K562 (cell line): Measurements from ENCODE around the gene COX6B1. TPM values are rescaled to one million over a fixed set of nuclear protein-coding genes. Genes with fewer than 3 reads are reported as not detected.

Source experiments
- L3MBTL2 ChIP-seq: fragments of 450-650 bp; IDR thresholded peaks from 2 replicates; pipeline ENCODE4 v1.6.1; 2016; ENCODE audit warnings: mild to moderate bottlenecking, moderate library complexity
- PHB ChIP-seq: fragments of 250-450 bp; sonication (Bioruptor Pico); IDR thresholded peaks from 2 replicates; pipeline ENCODE4 v1.5.0; 2021
- PYGO2 ChIP-seq: fragments of 450-650 bp; IDR thresholded peaks from 2 replicates; pipeline ENCODE4 v1.6.1; 2016; ENCODE audit warnings: mild to moderate bottlenecking, missing genetic modification characterization, moderate library complexity, missing compliant biosample characterization
- RFX1 ChIP-seq: fragments of 450-650 bp; IDR thresholded peaks from 2 replicates; pipeline ENCODE4 v1.6.1; 2016; ENCODE audit warnings: mild to moderate bottlenecking, moderate library complexity
- ZFP30 ChIP-seq: fragments of 250-450 bp; sonication (Bioruptor Pico); IDR thresholded peaks from 2 replicates; pipeline ENCODE4 v1.8.0; 2022; ENCODE audit warnings: moderate library complexity, mild to moderate bottlenecking, inconsistent platforms, borderline replicate concordance
- ZKSCAN3 ChIP-seq: fragments of 250-450 bp; sonication (Bioruptor Pico); IDR thresholded peaks from 2 replicates; pipeline ENCODE4 v1.4.0; 2020
- ZNF507 ChIP-seq: conservative IDR thresholded peaks from 2 replicates; pipeline ENCODE4 v1.6.1; 2017; ENCODE audit warnings: missing genetic modification characterization, missing compliant biosample characterization
- polyA plus RNA-seq, 8 experiments: library from polyadenylated mRNA; depleted of rRNA in 4 of 8; stranded (reverse) in 5 of 8; unstranded in 3 of 8; fragments of >200 nt; fragmentation: Nextera tagmentation in 2 of 8; fragmentation: Illumina TruSeq in 1 of 8; extraction: Ambion mirVana in 2 of 8; extraction: Trizol in 1 of 8; gene quantifications; 2 replicates each; pipeline versions ENCODE4 v1.2.1 to v1.2.3, GENCODE V29; 2011 to 2014; ENCODE audit warnings: inconsistent platforms in 1 of 8, missing spikeins in 1 of 8
- total RNA-seq, 7 experiments: library from RNA; depleted of rRNA in 6 of 7; stranded (reverse); fragments of >200 nt in 6 of 7; fragmentation: Illumina TruSeq in 2 of 7; extraction: Trizol in 2 of 7; gene quantifications; 2 replicates each; pipeline versions ENCODE4 v1.2.1 to v1.2.3, GENCODE V29; 2011 to 2021; ENCODE audit warnings: low replicate concordance in 1 of 7
- TF ChIP-seq, protein P1 (sequence below): fragments of 200-800 bp; sonication (Bioruptor generic); IDR thresholded peaks from 2 replicates; pipeline ENCODE4 v1.6.1; 2017; ENCODE audit warnings: missing genetic modification characterization, missing compliant biosample characterization
- TF ChIP-seq, protein P2 (sequence below): sonication (generic); formaldehyde crosslinking; IDR thresholded peaks from 2 replicates; pipeline ENCODE4 v1.8.0; 2023; ENCODE audit warnings: mild to moderate bottlenecking, missing genetic modification reagents
- TF ChIP-seq, protein P3 (sequence below): fragments of 250-450 bp; sonication (Bioruptor Pico); IDR thresholded peaks from 2 replicates; pipeline ENCODE4 v1.8.0; 2021; ENCODE audit warnings: moderate library complexity, mild to moderate bottlenecking, inconsistent platforms
- TF ChIP-seq, protein P4 (sequence below): sonication (generic); formaldehyde crosslinking; IDR thresholded peaks from 2 replicates; pipeline ENCODE4 v1.4.0; 2020; ENCODE audit warnings: mild to moderate bottlenecking, missing genetic modification reagents

Gene COX6B1
- total and polyA plus RNA-seq, 9 of the 15 experiments (the other 6 are each of a cell fraction or from before 2014, with no cell fraction given): 777 to 2,393 (median 1,219) TPM

DNA sequence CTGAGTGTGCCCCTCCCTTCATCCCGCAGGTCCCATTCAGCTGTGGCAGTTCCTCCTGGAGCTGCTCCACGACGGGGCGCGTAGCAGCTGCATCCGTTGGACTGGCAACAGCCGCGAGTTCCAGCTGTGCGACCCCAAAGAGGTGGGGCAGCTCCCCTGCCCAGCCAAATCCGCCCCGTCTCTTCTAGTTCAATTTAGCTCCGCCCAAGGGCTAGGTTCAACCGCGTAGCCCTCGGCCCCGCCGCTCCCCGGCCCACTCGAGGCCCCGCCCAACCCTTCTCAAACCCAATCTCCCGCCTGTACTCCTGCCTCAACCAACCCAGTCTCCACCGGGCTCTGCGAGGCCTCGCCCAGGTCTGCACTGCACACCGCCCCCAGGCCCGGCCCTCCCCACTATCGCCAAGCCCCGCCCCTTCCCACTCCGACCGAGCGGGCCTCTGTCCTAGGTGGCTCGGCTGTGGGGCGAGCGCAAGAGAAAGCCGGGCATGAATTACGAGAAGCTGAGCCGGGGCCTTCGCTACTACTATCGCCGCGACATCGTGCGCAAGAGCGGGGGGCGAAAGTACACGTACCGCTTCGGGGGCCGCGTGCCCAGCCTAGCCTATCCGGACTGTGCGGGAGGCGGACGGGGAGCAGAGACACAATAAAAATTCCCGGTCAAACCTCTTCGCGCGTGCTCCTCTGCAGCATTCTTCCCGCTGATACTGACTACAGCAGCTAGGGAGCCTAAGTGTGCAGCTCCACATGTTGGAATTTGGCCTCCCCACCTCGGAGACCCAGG is 3.7 kb upstream of the COX6B1 start (continued):
- TF ChIP-seq, protein P1, sequence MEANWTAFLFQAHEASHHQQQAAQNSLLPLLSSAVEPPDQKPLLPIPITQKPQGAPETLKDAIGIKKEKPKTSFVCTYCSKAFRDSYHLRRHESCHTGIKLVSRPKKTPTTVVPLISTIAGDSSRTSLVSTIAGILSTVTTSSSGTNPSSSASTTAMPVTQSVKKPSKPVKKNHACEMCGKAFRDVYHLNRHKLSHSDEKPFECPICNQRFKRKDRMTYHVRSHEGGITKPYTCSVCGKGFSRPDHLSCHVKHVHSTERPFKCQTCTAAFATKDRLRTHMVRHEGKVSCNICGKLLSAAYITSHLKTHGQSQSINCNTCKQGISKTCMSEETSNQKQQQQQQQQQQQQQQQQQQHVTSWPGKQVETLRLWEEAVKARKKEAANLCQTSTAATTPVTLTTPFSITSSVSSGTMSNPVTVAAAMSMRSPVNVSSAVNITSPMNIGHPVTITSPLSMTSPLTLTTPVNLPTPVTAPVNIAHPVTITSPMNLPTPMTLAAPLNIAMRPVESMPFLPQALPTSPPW (CRISPR knock-in tag): peak; percentile 72
- no peak for TF ChIP-seq PHB (CRISPR knock-in tag)
- no peak for TF ChIP-seq RFX1
- TF ChIP-seq, protein P2, sequence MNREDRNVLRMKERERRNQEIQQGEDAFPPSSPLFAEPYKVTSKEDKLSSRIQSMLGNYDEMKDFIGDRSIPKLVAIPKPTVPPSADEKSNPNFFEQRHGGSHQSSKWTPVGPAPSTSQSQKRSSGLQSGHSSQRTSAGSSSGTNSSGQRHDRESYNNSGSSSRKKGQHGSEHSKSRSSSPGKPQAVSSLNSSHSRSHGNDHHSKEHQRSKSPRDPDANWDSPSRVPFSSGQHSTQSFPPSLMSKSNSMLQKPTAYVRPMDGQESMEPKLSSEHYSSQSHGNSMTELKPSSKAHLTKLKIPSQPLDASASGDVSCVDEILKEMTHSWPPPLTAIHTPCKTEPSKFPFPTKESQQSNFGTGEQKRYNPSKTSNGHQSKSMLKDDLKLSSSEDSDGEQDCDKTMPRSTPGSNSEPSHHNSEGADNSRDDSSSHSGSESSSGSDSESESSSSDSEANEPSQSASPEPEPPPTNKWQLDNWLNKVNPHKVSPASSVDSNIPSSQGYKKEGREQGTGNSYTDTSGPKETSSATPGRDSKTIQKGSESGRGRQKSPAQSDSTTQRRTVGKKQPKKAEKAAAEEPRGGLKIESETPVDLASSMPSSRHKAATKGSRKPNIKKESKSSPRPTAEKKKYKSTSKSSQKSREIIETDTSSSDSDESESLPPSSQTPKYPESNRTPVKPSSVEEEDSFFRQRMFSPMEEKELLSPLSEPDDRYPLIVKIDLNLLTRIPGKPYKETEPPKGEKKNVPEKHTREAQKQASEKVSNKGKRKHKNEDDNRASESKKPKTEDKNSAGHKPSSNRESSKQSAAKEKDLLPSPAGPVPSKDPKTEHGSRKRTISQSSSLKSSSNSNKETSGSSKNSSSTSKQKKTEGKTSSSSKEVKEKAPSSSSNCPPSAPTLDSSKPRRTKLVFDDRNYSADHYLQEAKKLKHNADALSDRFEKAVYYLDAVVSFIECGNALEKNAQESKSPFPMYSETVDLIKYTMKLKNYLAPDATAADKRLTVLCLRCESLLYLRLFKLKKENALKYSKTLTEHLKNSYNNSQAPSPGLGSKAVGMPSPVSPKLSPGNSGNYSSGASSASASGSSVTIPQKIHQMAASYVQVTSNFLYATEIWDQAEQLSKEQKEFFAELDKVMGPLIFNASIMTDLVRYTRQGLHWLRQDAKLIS (CRISPR knock-in tag): no peak
- TF ChIP-seq, protein P3, sequence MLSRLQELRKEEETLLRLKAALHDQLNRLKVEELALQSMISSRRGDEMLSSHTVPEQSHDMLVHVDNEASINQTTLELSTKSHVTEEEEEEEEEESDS: no peak
- TF ChIP-seq PYGO2: no peak
- no peak for TF ChIP-seq ZKSCAN3 (CRISPR knock-in tag)
- TF ChIP-seq ZFP30 (CRISPR knock-in tag): no peak
- peak; percentile 73; the same call in 1 of the 2 replicates for TF ChIP-seq L3MBTL2
- no peak for TF ChIP-seq ZNF507 (tag)
- TF ChIP-seq, protein P4, sequence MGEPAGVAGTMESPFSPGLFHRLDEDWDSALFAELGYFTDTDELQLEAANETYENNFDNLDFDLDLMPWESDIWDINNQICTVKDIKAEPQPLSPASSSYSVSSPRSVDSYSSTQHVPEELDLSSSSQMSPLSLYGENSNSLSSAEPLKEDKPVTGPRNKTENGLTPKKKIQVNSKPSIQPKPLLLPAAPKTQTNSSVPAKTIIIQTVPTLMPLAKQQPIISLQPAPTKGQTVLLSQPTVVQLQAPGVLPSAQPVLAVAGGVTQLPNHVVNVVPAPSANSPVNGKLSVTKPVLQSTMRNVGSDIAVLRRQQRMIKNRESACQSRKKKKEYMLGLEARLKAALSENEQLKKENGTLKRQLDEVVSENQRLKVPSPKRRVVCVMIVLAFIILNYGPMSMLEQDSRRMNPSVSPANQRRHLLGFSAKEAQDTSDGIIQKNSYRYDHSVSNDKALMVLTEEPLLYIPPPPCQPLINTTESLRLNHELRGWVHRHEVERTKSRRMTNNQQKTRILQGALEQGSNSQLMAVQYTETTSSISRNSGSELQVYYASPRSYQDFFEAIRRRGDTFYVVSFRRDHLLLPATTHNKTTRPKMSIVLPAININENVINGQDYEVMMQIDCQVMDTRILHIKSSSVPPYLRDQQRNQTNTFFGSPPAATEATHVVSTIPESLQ (CRISPR knock-in tag): peak; percentile 67; the same call in 1 of the 2 replicates
